HG02981 (cell line): ENCODE results near the gene LONP2.
"Not testable (repeated sequence)": the region's sequence is repeated elsewhere in the genome, so short reads cannot be mapped to it uniquely, and the experiment has no call there.

ENCODE experiments used
- ATAC-seq: cut with Tn5 transposase; IDR thresholded peaks from one replicate; pipeline ENCODE4 v1.9.1; 2021; ENCODE audit warnings: mild to moderate bottlenecking, moderate library complexity; ENCODE audit not compliant: unreplicated experiment

Gene LONP2

DNA sequence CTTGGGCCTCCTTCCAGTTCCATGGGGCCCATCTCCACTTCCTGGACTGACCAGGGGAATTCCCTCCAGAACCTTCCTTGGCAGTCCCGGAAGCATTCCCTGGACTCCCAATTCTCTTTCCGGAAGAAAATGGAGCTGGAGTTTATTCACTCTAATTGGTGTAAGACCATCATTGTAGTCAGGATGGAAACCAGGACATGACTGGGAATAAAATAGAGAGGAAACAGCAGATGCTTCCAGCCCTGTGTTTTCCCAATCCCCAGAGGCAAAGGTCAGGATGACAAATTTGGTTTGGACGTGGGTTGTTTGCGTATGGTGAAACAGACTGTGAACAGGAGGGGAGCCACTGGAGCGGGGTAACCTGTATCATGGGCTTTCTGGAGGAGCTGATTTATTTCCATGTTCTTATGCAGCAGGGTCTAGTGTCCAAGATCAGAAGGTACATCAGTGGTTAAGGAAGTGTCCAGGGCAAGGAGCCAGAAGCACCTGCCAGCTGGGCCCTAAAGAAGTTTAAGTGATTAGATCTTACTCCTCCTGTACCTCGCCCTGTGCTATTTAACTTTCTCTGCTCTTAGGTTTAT is 8.5 kb upstream of the LONP2 start:
- no peak for ATAC-seq

DNA sequence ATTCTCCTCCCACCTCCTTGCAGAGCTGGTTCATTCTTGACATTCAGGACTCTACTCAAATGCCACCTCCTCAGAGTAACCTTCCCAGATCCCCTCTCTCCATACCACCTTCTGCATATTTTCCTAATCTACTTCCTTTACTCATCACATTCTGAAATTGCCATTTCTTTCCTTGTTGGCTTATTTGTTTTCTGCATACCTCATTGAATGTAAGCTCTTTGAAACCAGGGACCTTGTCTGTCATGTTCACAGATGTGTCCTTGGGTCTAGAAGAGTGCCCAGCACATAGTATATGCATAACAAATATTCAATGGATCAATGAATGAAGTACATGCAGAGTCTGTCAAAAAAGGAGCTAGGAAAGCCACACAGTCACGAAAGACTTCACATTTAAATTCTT is 7.8 kb upstream of the LONP2 start:
- ATAC-seq = no peak

- ATAC-seq = not testable (repeated sequence)
Measured at GRCh38 chr16:48240147-48240546, 4.0 kb upstream of the LONP2 start.

DNA sequence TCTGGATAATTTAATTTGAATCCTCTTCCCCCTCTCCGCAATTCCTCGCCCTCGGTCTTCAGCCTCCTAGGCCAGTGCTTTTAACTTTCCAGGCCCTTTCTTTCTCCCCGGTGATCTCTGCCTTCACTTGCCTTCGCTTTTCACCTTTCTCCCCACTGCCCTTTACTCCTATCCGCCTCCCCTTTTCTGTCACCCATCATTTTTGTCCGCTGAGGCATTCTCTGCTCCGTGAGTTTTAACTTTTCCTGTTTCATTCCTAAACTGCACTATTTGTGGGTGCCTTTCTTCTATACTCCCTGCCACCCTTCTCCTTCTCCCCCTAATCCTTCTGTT is 729 bp downstream of the LONP2 start:
- no peak for ATAC-seq

DNA sequence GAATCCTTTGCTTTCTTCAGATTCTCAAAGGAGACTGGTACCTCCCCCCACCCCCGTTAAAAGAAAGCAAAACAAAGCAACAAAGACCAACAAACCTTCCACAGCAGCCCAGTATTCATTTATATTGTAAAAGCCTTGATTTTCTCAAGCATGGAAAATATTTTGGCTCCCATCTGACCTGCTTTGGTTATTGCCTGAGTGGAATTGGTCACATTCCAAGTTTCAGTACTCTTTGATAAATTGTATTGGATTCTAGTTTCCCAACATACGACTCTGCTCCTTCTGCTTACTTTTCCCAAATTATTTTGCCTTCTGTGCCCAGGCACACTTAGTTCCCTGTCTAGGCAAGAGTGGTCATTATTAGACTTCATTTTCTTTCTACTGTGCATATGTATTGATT is 2.0 kb downstream of the LONP2 start:
- ATAC-seq = no peak

GRCh38 chr16:48247311-48247710 is 3.2 kb downstream of the LONP2 start, which contains the start of gene ABCC11:
ABCC11 (minus strand) TSS chr16:48247539; CDS start chr16:48231921, 15,618 bp downstream.
- no peak for ATAC-seq

- no peak for ATAC-seq
Measured at GRCh38 chr16:48250520-48251278, 6.6 kb downstream of the LONP2 start.

DNA sequence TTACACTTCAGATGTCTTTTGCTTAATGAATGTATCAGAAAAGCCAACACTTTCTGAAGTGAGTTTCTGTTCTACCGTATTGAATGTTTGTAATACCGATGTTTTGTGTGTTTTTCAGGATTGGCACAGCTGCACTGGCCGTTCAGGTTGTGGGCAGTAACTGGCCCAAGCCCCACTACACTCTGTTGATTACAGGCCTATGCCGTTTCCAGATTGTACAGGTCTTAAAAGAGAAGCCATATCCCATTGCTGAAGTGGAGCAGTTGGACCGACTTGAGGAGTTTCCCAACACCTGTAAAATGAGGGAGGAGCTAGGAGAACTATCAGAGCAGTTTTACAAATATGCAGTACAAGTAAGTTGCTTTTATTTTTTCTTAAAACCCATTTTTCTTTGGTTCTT is 7.9 kb downstream of the LONP2 start:
- ATAC-seq = no peak

- no peak for ATAC-seq
Measured at GRCh38 chr16:48256579-48257177, 12.6 kb downstream of the LONP2 start.

- ATAC-seq = no peak
Measured at GRCh38 chr16:48261569-48261968, 17.5 kb downstream of the LONP2 start.

GRCh38 chr16:48262631-48263030 is 18.5 kb downstream of the LONP2 start:
- no peak for ATAC-seq

DNA sequence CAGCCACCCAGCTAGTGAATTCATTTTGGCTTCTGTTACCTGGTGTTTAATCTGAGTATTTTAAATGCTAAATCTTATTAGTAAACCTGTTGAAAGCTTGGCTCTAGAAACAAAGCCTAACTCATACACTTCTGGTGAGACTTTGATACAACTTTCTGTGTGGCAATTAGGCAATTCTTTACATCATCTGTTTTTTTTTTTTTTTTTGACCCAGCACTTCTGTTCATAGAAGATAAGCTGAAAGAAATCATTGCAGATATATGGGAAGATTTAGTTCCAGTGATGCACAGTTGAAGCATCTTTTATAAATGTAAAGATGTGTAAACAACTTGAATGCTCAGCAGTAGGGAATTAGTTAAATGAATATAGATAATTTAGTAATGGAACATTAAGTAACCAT is 24.9 kb downstream of the LONP2 start:
- no peak for ATAC-seq

DNA sequence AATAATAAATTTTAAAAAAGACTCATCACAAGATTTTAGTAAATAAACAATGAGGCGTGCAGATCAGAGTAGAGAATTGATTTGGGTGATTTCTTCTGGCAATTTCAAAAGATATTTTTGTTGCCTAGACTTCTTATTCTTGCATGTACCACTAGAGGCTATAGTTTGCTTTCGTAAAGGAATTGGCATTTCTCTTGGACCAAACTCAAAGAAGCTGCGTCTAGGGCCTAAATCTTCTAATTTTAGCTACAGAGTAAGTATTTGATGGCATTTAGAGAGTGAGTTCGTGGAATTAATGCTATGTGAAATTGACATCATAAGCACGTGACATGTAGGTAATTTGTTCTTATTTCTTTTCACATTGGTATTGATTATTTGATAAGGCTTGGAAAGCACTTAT is 27.6 kb downstream of the LONP2 start:
- no peak for ATAC-seq

DNA sequence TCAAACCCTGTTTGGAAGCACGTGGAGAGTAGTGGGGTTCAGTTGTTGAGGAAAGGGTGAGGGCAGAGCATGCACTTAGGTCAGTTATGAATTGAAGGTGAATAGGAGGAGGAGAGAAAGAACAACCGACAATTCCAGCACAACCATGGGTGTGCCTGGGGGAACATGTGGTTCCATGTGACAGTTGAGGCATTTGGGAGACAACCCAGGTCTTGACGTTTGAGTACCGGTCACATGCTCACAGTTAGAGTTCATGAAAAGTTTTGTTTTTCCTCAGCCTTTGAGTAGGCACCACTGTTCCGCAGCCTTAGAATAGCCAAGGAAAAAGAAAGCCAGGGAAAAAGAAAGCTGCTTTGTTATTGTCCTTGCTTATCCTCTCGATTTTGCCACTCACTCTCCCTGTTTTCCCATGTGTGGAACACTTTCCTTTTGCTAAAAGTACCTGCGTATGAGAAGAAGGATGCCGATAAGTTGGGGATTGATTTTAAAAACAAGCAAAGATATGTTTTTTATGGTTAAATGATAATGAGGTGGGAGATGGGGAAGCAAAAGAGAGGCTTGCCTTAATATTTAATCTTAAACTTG is 28.8 kb downstream of the LONP2 start:
- ATAC-seq = no peak

DNA sequence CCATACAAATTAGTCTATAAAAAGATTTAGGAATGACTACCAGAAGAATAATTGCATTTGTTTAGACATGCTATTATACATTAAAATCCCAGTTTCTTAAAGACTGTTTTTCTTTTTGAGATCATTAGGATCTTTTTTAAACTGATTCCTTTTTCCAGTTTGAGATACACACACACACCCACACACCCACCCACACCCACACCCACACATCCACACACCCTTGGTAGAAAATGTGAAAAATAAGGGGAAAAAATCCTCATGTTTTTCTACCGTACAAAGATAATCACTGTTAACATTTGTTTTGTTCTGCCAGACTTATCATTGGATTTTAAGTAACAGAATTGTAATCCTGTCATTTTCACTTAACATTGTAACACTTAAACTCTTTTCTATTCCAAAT is 30.4 kb downstream of the LONP2 start:
- ATAC-seq = no peak

DNA sequence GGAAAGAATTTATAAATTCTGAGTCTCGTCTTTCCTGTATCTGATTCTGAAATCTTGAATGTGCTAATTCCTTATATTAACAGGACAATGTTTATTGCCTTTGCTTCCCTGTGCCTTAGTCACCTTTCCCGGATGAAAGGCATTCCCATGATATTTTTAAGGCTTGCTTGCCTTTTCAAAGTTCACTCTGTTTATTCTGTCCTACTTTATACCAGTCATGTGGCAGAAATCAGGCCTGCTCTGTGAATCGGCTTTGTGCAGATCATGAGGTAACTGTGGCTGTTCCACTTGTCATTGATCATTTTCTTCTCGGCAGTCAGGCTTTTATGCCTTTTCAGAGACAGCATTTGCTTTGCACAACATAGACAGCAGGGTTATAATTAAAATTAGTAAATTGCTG is 32.0 kb downstream of the LONP2 start:
- ATAC-seq = no peak

- no peak for ATAC-seq
Measured at GRCh38 chr16:48277158-48277557, 33.1 kb downstream of the LONP2 start.

GRCh38 chr16:48279199-48279598 is 35.1 kb downstream of the LONP2 start:
- ATAC-seq = no peak

DNA sequence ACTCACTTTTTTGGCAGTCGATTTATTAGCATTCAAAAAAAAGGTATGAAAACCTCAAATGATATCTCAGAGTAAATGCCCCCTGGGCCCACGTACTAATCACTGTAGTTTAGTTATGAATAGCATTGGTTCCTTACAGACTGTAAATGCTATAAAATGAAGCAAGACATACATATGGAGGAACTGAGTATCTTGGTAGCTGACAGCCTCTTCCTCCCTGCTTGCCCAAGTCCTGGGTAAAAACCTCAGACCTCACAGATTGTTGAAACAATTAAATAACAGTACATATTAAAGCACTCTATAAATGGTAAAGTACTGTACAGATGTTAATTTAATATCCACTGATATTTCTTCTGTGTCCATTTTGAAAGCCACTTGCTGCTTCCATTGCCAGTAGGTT is 36.4 kb downstream of the LONP2 start:
- ATAC-seq = no peak

GRCh38 chr16:48282636-48283263 is 38.6 kb downstream of the LONP2 start:
- ATAC-seq = no peak

- peak; percentile 50 for ATAC-seq
Measured at GRCh38 chr16:48284772-48285409, 40.8 kb downstream of the LONP2 start.
